SK-N-SH treated with all-trans-retinoic acid at 6 μM for 48 hours (cell line): ENCODE measurements around the gene TBXAS1.
"Not testable (repeated sequence)": the region's sequence is repeated elsewhere in the genome, so short reads cannot be mapped to it uniquely, and the experiment has no call there.

Experiments
- ATAC-seq: fragments of 200-7000 bp; cut with Tn5 transposase; 3 replicates; pipeline ENCODE4 v1.9.1; 2020; ENCODE audit warnings: mild to moderate bottlenecking, moderate library complexity
- ARNTL ChIP-seq: fragments of 450-650 bp; formaldehyde crosslinking; IDR thresholded peaks from 2 replicates; pipeline ENCODE4 v1.5.0; 2020; ENCODE audit warnings: low read depth, mild to moderate bottlenecking, moderate library complexity, borderline replicate concordance
- BACH2 ChIP-seq: fragments of 250-450 bp; sonication (Bioruptor Pico); IDR thresholded peaks from 2 replicates; pipeline ENCODE4 v1.9.0; 2021; ENCODE audit warnings: mild to moderate bottlenecking, borderline replicate concordance
- CREB5 ChIP-seq: fragments of 250-450 bp; sonication (Bioruptor Pico); IDR thresholded peaks from 2 replicates; pipeline ENCODE4 v1.5.1; 2020; ENCODE audit warnings: low read depth, mild to moderate bottlenecking, moderate library complexity
- CSDC2 ChIP-seq: fragments of 250-450 bp; sonication (Bioruptor Pico); IDR thresholded peaks from 2 replicates; pipeline ENCODE4 v1.5.0; 2020; ENCODE audit warnings: mild to moderate bottlenecking, moderate library complexity
- CSRNP3 ChIP-seq: fragments of 250-450 bp; sonication (Bioruptor Pico); IDR thresholded peaks from 2 replicates; pipeline ENCODE4 v1.5.1; 2021; ENCODE audit warnings: mild to moderate bottlenecking, moderate library complexity
- ESRRG ChIP-seq: fragments of 250-450 bp; sonication (Bioruptor Pico); IDR thresholded peaks from 2 replicates; pipeline ENCODE4 v1.6.1; 2021; ENCODE audit warnings: mild to moderate bottlenecking
- GLIS3 ChIP-seq: fragments of 250-450 bp; sonication (Bioruptor Pico); IDR thresholded peaks from 2 replicates; pipeline ENCODE4 v1.5.0; 2020; ENCODE audit warnings: mild to moderate bottlenecking, moderate library complexity
- ISL1 ChIP-seq: fragments of 250-450 bp; sonication (Bioruptor Pico); IDR thresholded peaks from 2 replicates; pipeline ENCODE4 v2.1.2; 2022; ENCODE audit warnings: mild to moderate bottlenecking, moderate library complexity
- OSR1 ChIP-seq: fragments of 250-450 bp; sonication (Bioruptor Pico); IDR thresholded peaks from 2 replicates; pipeline ENCODE4 v1.8.0; 2022; ENCODE audit warnings: moderate library complexity, mild to moderate bottlenecking, inconsistent platforms
- PPARA ChIP-seq: fragments of 250-450 bp; sonication (Bioruptor Pico); IDR thresholded peaks from 2 replicates; pipeline ENCODE4 v1.5.0; 2020; ENCODE audit warnings: mild to moderate bottlenecking, borderline replicate concordance
- RARB ChIP-seq: fragments of 250-450 bp; sonication (Bioruptor Pico); IDR thresholded peaks from 2 replicates; pipeline ENCODE4 v1.8.0; 2021; ENCODE audit warnings: mild to moderate bottlenecking, moderate library complexity
- SNAI2 ChIP-seq: fragments of 250-450 bp; sonication (Bioruptor Pico); IDR thresholded peaks from 2 replicates; pipeline ENCODE4 v1.5.0; 2020; ENCODE audit warnings: mild to moderate bottlenecking, moderate library complexity
- TCF4 ChIP-seq: fragments of 250-450 bp; sonication (Bioruptor Pico); IDR thresholded peaks from 2 replicates; pipeline ENCODE4 v1.8.0; 2021; ENCODE audit warnings: mild to moderate bottlenecking, moderate library complexity, borderline replicate concordance
- TOX ChIP-seq: fragments of 250-450 bp; sonication (Bioruptor Pico); IDR thresholded peaks from 2 replicates; pipeline ENCODE4 v1.8.0; 2021; ENCODE audit warnings: mild to moderate bottlenecking, moderate library complexity, borderline replicate concordance
- TSHZ2 ChIP-seq: fragments of 250-450 bp; sonication (Bioruptor Pico); IDR thresholded peaks from 2 replicates; pipeline ENCODE4 v1.5.0; 2020; ENCODE audit warnings: mild to moderate bottlenecking, moderate library complexity
- ZC3H10 ChIP-seq: fragments of 250-450 bp; sonication (Bioruptor Pico); IDR thresholded peaks from 2 replicates; pipeline ENCODE4 v1.5.1; 2021; ENCODE audit warnings: mild to moderate bottlenecking, moderate library complexity
- ZFP3 ChIP-seq: fragments of 250-450 bp; sonication (Bioruptor Pico); IDR thresholded peaks from 2 replicates; pipeline ENCODE4 v1.5.0; 2020; ENCODE audit warnings: mild to moderate bottlenecking, moderate library complexity
- ZFP30 ChIP-seq: fragments of 450-650 bp; formaldehyde crosslinking; IDR thresholded peaks from 2 replicates; pipeline ENCODE4 v1.5.0; 2022; ENCODE audit warnings: mild to moderate bottlenecking, moderate library complexity
- ZNF565 ChIP-seq: fragments of 450-650 bp; formaldehyde crosslinking; conservative IDR thresholded peaks from 2 replicates; pipeline ENCODE4 v1.5.0; 2020; ENCODE audit warnings: low read depth, mild to moderate bottlenecking, moderate library complexity
- ZNF70 ChIP-seq: fragments of 450-650 bp; formaldehyde crosslinking; IDR thresholded peaks from 2 replicates; pipeline ENCODE4 v1.5.0; 2020; ENCODE audit warnings: mild to moderate bottlenecking, moderate library complexity
- ZNF8 ChIP-seq: fragments of 450-650 bp; formaldehyde crosslinking; IDR thresholded peaks from 2 replicates; pipeline ENCODE4 v1.5.0; 2020; ENCODE audit warnings: mild to moderate bottlenecking, moderate library complexity
- TF ChIP-seq, protein P1 (sequence below): fragments of 250-450 bp; sonication (Bioruptor Pico); IDR thresholded peaks from 2 replicates; pipeline ENCODE4 v1.8.0; 2020; ENCODE audit warnings: mild to moderate bottlenecking, moderate library complexity, borderline replicate concordance

TBXAS1 gene

GRCh38 chr7:139923090-139923489 lies 94.0 kb downstream of the TBXAS1 start:
- ATAC-seq = no peak
- TF ChIP-seq TCF4 (CRISPR knock-in tag) (no peak), CSDC2 (CRISPR knock-in tag) (no peak), ISL1 (no peak), SNAI2 (no peak), ZNF70 (no peak), ZNF8 (no peak), BACH2 (CRISPR knock-in tag) (no peak), OSR1 (CRISPR knock-in tag) (no peak), TOX (CRISPR knock-in tag) (no peak), GLIS3 (no peak), ESRRG (no peak), ZFP3 (CRISPR knock-in tag) (no peak), CSRNP3 (CRISPR knock-in tag) (no peak), ZNF565 (no peak), ZFP30 (CRISPR knock-in tag) (no peak)

DNA sequence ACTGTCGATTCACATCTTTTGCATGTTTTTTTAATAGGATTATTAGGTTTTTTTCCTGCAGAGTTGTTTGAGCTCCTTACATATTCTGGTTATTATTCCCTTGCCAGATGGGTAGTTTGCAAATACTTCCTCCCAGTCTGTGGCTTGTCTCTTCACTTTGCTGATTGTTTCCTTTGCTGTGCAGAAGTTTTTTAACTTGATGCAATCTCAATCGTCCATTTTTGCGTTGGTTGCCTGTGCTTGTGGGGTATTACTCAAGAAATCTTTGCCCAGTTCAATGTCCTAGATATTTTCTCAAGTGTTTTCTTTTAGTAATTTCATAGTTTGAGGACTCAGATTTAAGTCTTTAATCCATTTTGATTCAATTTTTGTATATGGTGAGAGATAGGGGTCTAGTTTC lies 95.4 kb downstream of the TBXAS1 start:
- no peak for ATAC-seq
- TF ChIP-seq TCF4 (CRISPR knock-in tag) (no peak), SNAI2 (no peak), ESRRG (no peak), CSDC2 (CRISPR knock-in tag) (no peak), ISL1 (no peak), GLIS3 (no peak), TSHZ2 (CRISPR knock-in tag) (no peak), OSR1 (CRISPR knock-in tag) (no peak), ZNF8 (no peak), ZNF565 (no peak), RARB (CRISPR knock-in tag) (no peak), PPARA (CRISPR knock-in tag) (no peak)
- TF ChIP-seq, protein P1, sequence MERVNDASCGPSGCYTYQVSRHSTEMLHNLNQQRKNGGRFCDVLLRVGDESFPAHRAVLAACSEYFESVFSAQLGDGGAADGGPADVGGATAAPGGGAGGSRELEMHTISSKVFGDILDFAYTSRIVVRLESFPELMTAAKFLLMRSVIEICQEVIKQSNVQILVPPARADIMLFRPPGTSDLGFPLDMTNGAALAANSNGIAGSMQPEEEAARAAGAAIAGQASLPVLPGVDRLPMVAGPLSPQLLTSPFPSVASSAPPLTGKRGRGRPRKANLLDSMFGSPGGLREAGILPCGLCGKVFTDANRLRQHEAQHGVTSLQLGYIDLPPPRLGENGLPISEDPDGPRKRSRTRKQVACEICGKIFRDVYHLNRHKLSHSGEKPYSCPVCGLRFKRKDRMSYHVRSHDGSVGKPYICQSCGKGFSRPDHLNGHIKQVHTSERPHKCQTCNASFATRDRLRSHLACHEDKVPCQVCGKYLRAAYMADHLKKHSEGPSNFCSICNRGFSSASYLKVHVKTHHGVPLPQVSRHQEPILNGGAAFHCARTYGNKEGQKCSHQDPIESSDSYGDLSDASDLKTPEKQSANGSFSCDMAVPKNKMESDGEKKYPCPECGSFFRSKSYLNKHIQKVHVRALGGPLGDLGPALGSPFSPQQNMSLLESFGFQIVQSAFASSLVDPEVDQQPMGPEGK = no peak

DNA sequence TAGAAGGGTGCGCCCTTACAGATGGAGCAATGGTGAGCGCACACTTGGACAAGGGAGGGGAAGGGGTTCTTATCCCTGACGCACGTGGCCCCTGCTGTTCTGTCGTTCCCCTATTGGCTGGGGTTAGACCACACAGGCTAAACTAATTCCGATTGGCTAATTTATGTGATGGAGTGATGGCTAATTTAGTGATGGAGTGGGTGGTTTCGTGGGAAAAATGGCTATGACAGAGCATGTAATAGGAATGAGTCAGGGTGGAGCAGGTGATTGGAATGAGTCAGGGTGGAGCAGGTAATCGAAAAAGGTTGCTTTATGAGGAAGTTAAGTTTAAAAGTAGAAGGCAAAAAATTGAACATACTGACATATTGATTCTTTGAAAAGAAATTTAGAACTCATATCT lies 100.2 kb downstream of the TBXAS1 start:
- ATAC-seq = not testable (repeated sequence)

GRCh38 chr7:139930286-139930965 lies 101.4 kb downstream of the TBXAS1 start:
- ATAC-seq = no peak
- TF ChIP-seq SNAI2 (no peak), ZFP30 (CRISPR knock-in tag) (no peak), ZC3H10 (no peak), CREB5 (CRISPR knock-in tag) (no peak), TSHZ2 (CRISPR knock-in tag) (no peak), CSDC2 (CRISPR knock-in tag) (no peak), BACH2 (CRISPR knock-in tag) (no peak), TOX (CRISPR knock-in tag) (no peak), RARB (CRISPR knock-in tag) (no peak), ARNTL (CRISPR knock-in tag) (no peak), TCF4 (CRISPR knock-in tag) (no peak), ISL1 (no peak), CSRNP3 (CRISPR knock-in tag) (no peak), GLIS3 (no peak), ZNF565 (no peak), ZNF8 (no peak), ZFP3 (CRISPR knock-in tag) (no peak), ESRRG (no peak)
